HCT116 (cell line): ENCODE data around the gene SYT3. TPM values are rescaled to one million over a fixed set of nuclear protein-coding genes. Genes with fewer than 3 reads are reported as not detected.

Experiments
- ATAC-seq: fragments of 200-7000 bp; cut with Tn5 transposase; 2 replicates; pipeline ENCODE4 v1.9.1; 2020; ENCODE audit warnings: mild to moderate bottlenecking, moderate library complexity
- BruUV-seq: library from RNA; stranded (reverse); fragments of 400-500 nt; replicated peaks from 2 replicates; lab custom pipeline; 2021; lab: Mats Ljungman, UMichigan
- CTCF ChIA-PET: fragments of 300-600 bp; sonication (Branson Sonifier 250); formaldehyde crosslinking; loops from one replicate; lab custom pipeline; 2021; ENCODE audit warnings: antibody characterized with exemption; lab: Charles Lee
- POLR2A ChIA-PET: fragments of 300-600, 350-600 bp; sonication (Branson Sonifier 250); formaldehyde crosslinking; loops from one replicate; lab custom pipeline; 2021; ENCODE audit warnings: antibody characterized with exemption; lab: Charles Lee
- RAD21 ChIA-PET, 2 experiments: fragments of 300-600 bp; sonication (Branson Sonifier 250); formaldehyde crosslinking; loops; one replicate each; lab custom pipeline; 2023; ENCODE audit warnings: low total read pairs in 2 of 2; ENCODE audit not compliant: uncharacterized antibody in 2 of 2, unreplicated experiment in 2 of 2, low non-redundant PET in 1 of 2; lab: Charles Lee
- DNase-seq: peaks from one replicate; pipeline ENCODE4 v3.0.0-alpha.2; 2010; ENCODE audit warnings: low read depth, low spot score
- H2AFZ ChIP-seq: fragments of 200-600 bp; shearing (Covaris generic), sonication (generic); 2 replicates; pipeline ENCODE4 v1.6.1; 2017; ENCODE audit warnings: low read depth, mixed run types, mixed read lengths, antibody characterized with exemption, low read length; ENCODE audit not compliant: poor library complexity, severe bottlenecking
- H3K27ac ChIP-seq: 2 replicates; pipeline ENCODE4 v1.5.1; 2012; ENCODE audit warnings: low read depth, low read length
- H3K27me3 ChIP-seq: fragments of 200-600 bp; sonication (generic); 2 replicates; pipeline ENCODE4 v1.6.1; 2016; ENCODE audit warnings: mixed run types, low read length, mixed read lengths; ENCODE audit not compliant: insufficient read depth
- H3K36me3 ChIP-seq, 2 experiments: fragments of 200-500 bp in 1 of 2; fragments of 200-600 bp in 1 of 2; sonication (Bioruptor generic) in 1 of 2; sonication (generic) in 1 of 2; 2 replicates each; pipeline versions ENCODE4 v1.5.1 to v1.6.1; 2014 to 2016; ENCODE audit warnings: low read length in 2 of 2, inconsistent platforms in 1 of 2, mixed read lengths in 1 of 2, mixed run types in 1 of 2; ENCODE audit not compliant: insufficient read depth in 2 of 2, control insufficient read depth in 1 of 2
- H3K4me1 ChIP-seq, 2 experiments: fragments of 200-600 bp in 1 of 2; sonication (generic) in 1 of 2; 2 replicates each; pipeline versions ENCODE4 v1.5.1 to v1.6.1; 2012 to 2017; ENCODE audit warnings: low read length in 2 of 2, inconsistent platforms in 1 of 2, mild to moderate bottlenecking in 1 of 2, mixed read lengths in 1 of 2, mixed run types in 1 of 2, moderate library complexity in 1 of 2; ENCODE audit not compliant: insufficient read depth in 2 of 2, control insufficient read depth in 1 of 2
- H3K4me2 ChIP-seq: fragments of 200-600 bp; sonication (generic); 2 replicates; pipeline ENCODE4 v1.6.1; 2017; ENCODE audit warnings: mixed run types, low read length, mixed read lengths
- H3K4me3 ChIP-seq, 2 experiments: fragments of 200-600 bp in 1 of 2; sonication (generic) in 1 of 2; replicated peaks in 1 of 2; 2 replicates each; pipeline ENCODE4 v1.5.1; 2011 to 2016; ENCODE audit warnings: low read length in 2 of 2, control low read depth in 1 of 2, low read depth in 1 of 2, mild to moderate bottlenecking in 1 of 2, mixed read lengths in 1 of 2, mixed run types in 1 of 2
- H3K79me2 ChIP-seq: fragments of 200-600 bp; sonication (generic); 2 replicates; pipeline ENCODE4 v1.6.1; 2017; ENCODE audit warnings: mild to moderate bottlenecking, mixed run types, low read length, moderate library complexity, mixed read lengths; ENCODE audit not compliant: insufficient read depth
- H3K9ac ChIP-seq: fragments of 200-600 bp; sonication (generic); 2 replicates; pipeline ENCODE4 v1.6.1; 2016; ENCODE audit warnings: low read length, mixed read lengths
- H3K9me2 ChIP-seq: fragments of 200-600 bp; sonication (generic), shearing (Covaris generic); 2 replicates; pipeline ENCODE4 v1.6.1; 2017; ENCODE audit warnings: mixed run types, mild to moderate bottlenecking, moderate library complexity; ENCODE audit not compliant: insufficient read depth
- H3K9me3 ChIP-seq, 2 experiments: fragments of 200-500 bp in 1 of 2; fragments of 200-600 bp in 1 of 2; sonication (Bioruptor generic) in 1 of 2; sonication (generic) in 1 of 2; 2 replicates each; pipeline ENCODE4 v1.6.1; 2014 to 2017; ENCODE audit warnings: low read length in 2 of 2, mixed read lengths in 2 of 2, inconsistent platforms in 1 of 2, low read depth in 1 of 2, mild to moderate bottlenecking in 1 of 2, mixed run types in 1 of 2, moderate library complexity in 1 of 2; ENCODE audit not compliant: control insufficient read depth in 1 of 2, insufficient read depth in 1 of 2
- H4K20me1 ChIP-seq: fragments of 200-600 bp; sonication (generic), shearing (Covaris generic); 2 replicates; pipeline ENCODE4 v1.6.1; 2017; ENCODE audit warnings: mixed run types, mild to moderate bottlenecking, moderate library complexity; ENCODE audit not compliant: insufficient read depth
- CBX3 ChIP-seq: IDR thresholded peaks from 2 replicates; pipeline ENCODE4 v1.6.1; 2012; ENCODE audit warnings: low read depth
- JUND ChIP-seq: IDR thresholded peaks from 2 replicates; pipeline ENCODE4 v1.6.1; 2012
- POLR2A ChIP-seq: IDR thresholded peaks from 2 replicates; pipeline ENCODE4 v1.7.0; 2011; ENCODE audit warnings: borderline replicate concordance; ENCODE audit not compliant: insufficient read depth, insufficient read length; ENCODE audit errors: extremely low read depth
- POLR2AphosphoS5 ChIP-seq: IDR thresholded peaks from 2 replicates; pipeline ENCODE4 v1.6.1; 2011; ENCODE audit warnings: mild to moderate bottlenecking, low read depth, low read length, moderate library complexity
- SP1 ChIP-seq: IDR thresholded peaks from 2 replicates; pipeline ENCODE4 v1.6.1; 2012; ENCODE audit warnings: low read depth
- SRF ChIP-seq: IDR thresholded peaks from 2 replicates; pipeline ENCODE4 v1.6.1; 2012; ENCODE audit warnings: low read depth
- intact Hi-C: fragments of 100-400 bp; cut with micrococcal nuclease; formaldehyde crosslinking; loops from 2 replicates; pipeline ENCODE4 v1.10.0; 2022
- total RNA-seq: library from RNA; stranded (reverse); gene quantifications from one replicate; pipeline ENCODE4 v1.2.1, GENCODE V29; 2021; ENCODE audit not compliant: unreplicated experiment

SYT3 gene
- total RNA-seq, 1 experiment from 2014 or later = 4.6 TPM

DNA sequence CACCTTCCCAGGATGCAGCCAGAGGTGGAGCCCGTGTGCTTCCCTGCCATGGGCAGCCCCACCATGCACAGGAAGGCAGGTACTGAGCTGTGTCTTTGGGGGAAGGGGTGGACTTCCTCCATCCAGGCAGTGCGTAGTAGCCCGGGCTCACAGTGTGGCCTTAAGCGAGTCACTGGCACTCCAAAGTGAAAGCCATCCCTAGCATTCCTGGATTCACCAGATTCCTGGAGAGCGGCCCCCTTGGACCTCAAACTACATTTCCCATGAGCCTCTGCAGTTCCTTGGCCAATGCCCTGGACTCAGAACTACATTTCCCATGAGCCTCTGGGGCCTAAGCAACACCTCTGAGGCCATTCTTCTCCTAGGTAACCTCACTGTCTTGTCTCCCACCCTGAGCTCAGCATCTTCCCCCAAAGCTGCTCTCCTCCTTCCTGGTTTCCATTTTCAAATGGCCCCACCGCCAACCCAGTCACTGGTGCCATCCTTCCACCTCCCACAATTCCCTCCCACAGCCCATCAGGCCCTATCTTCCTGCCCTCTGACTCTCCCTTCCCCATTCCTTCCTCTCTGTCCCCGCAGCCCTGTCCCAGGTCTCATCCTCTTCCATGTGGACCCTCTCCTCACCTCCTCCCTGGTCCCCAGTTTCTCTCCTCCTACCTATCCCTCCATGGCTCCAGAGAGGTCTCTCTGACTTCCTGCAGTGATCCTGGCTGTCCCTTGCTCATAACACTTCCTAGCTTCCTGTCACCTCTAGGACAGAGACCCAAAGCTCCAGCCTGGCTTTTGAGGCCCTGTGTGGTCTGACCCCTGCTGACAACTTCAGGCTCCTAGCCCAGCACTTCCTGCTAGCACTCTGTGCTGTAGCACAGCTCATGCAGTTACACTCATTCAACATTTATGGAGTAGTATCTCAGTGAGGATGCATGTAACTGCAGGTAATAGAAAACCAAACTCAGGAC, 10.0 kb upstream of the SYT3 start, which contains the start of gene C19orf81:
TSS of gene C19orf81 (plus strand) at position 13 of the 959 bp plus-strand sequence. CDS start at position 13, 0 bp downstream.
- no peaks in the 10 kb centered on the region for H4K20me1 ChIP-seq
- ChIA-PET RAD21 (no interaction called here), POLR2A (no interaction called here), CTCF (interaction anchor here (0.6 kb wide), 1 partner anchor 8 kb away, joined by 3 read pairs; no protein-coding TSS in a partner anchor)
- no peaks in the 10 kb centered on the region for H3K79me2 ChIP-seq
- ATAC-seq (peak; percentile 87), DNase-seq (peak; percentile 58)
- TF ChIP-seq SP1 (peak; percentile 63; the same call in 1 of the 2 replicates), SRF (no peak), POLR2A (peak; percentile 31), POLR2AphosphoS5 (0 out of 2 replicates have a peak, but pooled peaks have one; percentile 25)
- H3K4me1 ChIP-seq = peaks cover 11 to 35% of the 10 kb centered on the region in 2 experiments
- peaks cover 16% of the 10 kb centered on the region for H3K27me3 ChIP-seq
- H3K9ac ChIP-seq = no peak within 1 kb of the TSS
- H3K36me3 ChIP-seq = no peaks in the 10 kb centered on the region
- BruUV-seq = no TSS peak
- peak within 1 kb of the TSS; percentile 77 for H2AFZ ChIP-seq
- no peaks in the 10 kb centered on the region for H3K9me3 ChIP-seq
- H3K27ac ChIP-seq = peak within 1 kb of the TSS; percentile 9; the same call in 1 of the 2 replicates
- no peak within 1 kb of the TSS for H3K4me3 ChIP-seq
- H3K9me2 ChIP-seq = no peaks in the 10 kb centered on the region
- intact Hi-C loops = loop anchor here (10.0 kb wide), 1 partner anchor 115 kb away; no protein-coding TSS in a partner anchor
- H3K4me2 ChIP-seq = peak within 1 kb of the TSS; percentile 57

GRCh38 chr19:50648659-50649058, 9.0 kb upstream of the SYT3 start:
- no peak overlapping the region for H3K4me2 ChIP-seq
- TF ChIP-seq CBX3 = no peak
- TF ChIP-seq JUND = no peak
- intact Hi-C loops = no loop called here
- no peaks in the 10 kb centered on the region for H4K20me1 ChIP-seq
- H3K27ac ChIP-seq = no peak overlapping the region
- H2AFZ ChIP-seq = no peak overlapping the region
- ChIA-PET RAD21 (no interaction called here), CTCF (no interaction called here), POLR2A (no interaction called here)
- H3K36me3 ChIP-seq = no peaks in the 10 kb centered on the region
- H3K79me2 ChIP-seq = no peaks in the 10 kb centered on the region
- no peak overlapping the region for H3K4me3 ChIP-seq
- DNase-seq = no peak
- H3K4me1 ChIP-seq = peaks cover 11 to 31% of the 10 kb centered on the region in 2 experiments
- no peaks in the 10 kb centered on the region for H3K9me3 ChIP-seq
- BruUV-seq = no TSS peak
- no peak for ATAC-seq
- no peaks in the 10 kb centered on the region for H3K9me2 ChIP-seq
- no peak overlapping the region for H3K9ac ChIP-seq
- H3K27me3 ChIP-seq = peaks cover 26% of the 10 kb centered on the region
